Activated naive CD4-positive, alpha-beta T cell treated with Interleukin-2 at 50 U/mL for 16 hours (primary cell): ENCODE results near the gene CEBPG.

ENCODE experiments used
- DNase-seq: peaks from one replicate; pipeline ENCODE4 v3.0.0-alpha.2; 2020

CEBPG gene

DNA sequence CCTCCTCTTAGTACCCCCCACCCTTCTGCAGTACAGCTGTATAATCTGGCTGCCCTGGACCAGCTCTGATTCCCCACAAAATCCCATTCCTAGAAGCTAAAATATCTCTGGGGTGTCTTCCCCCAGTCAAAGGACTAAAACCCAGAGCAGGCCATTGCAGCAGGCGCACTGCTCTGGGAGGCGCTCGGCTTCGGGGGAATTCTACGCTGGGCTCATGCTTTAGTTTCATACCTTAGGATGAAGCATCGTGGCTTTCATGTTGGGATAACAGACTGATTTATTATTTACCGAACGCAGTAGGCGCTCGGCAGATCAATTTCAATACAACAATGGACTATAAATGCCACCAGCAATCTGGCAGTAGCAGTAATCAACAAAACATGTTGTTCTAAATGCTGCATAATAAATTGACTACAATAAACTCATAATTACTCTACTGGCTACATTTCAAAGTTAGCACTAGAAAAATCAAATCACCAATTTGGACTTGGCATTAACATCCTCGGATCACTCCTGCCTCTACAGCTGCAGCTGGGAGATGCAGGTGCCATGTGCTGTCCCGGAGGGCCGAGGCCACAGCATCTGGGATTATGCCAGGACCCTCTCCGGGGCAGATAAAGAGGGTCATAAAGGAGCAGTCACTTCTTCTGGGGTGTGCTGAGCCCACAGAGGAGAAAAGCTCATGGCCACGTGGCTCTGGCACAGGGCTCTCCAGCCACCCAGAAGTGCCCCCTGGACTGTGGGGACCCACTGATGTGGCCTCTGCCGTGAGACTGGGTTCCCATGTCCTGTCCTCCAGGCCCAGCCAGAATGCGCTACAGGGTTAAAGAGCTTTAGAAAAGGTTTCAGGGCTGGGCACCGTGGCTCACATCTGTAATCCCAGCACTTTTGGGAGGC, 35.3 kb downstream of the CEBPG start:
- DNase-seq = no peak

- DNase-seq = no peak
Measured at GRCh38 chr19:33409906-33410685, 36.6 kb downstream of the CEBPG start.

GRCh38 chr19:33410915-33411401, 37.4 kb downstream of the CEBPG start:
- no peak for DNase-seq

DNA sequence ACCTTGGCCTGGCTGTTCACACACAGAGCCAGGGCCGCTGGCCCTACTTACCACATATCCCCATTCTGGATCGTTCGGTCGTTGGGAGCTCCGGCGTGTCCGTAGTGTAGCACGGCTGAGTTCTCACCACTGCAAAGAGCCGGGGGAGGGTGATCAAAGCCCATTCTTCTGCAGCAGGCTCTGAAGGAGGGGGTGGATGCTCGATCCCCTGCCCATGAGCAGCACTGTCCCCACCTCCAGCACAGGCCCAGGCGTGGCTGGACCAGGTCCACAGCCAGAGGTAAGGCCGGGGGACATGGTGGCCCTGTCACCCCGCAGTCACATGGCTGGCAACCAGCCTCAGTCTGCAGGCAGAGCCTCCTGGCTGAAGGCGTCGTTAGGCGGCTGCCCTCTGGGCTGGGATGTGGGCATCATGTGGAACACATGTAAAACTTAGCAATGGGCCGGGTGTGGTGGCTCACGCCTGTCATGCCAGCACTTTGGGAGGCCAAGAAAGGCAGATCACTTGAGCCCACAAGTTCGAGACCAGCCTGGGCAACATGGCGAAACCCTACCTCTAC, 38.2 kb downstream of the CEBPG start:
- no peak for DNase-seq

- no peak for DNase-seq
Measured at GRCh38 chr19:33412601-33413425, 39.3 kb downstream of the CEBPG start.

GRCh38 chr19:33413426-33413725, 39.9 kb downstream of the CEBPG start:
- DNase-seq = no peak

DNA sequence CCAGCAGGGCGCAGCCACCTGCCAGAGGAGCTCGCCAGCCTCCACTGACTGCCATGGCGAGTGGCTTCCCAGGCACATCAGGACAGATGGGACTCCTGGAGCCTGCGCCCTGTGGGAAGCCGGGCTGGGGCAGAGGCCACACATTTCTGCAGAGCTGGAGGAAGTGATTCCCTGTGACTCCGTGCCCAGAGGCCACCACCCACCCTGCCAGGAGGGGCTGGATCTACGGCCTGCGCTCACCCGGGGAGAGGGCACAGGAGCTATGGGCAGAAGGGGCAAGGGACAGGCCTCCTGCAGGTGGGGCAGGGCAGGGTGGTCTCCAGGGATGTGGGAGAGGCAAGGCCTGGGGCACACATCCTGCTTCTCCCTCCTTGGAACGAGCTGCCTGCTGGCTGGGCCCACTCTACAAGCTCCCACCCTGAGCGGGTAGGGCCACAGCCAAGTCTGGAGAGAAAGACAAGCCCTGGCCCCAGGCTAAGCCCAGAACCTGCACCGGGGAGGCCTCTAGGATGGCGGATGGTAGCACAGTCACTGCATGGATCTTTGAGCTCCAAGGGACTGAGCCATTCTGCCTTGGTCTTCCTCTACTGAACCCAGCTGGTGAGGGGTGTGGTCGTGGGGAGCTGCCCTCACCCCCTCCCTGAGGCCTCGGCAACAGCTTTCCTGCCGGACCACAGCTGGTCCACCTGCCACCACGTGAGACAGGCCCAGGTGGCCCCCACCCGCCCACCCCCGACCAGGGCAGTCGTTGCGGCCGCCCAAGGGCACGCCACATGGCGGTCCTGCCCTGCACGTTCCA, 40.6 kb downstream of the CEBPG start:
- no peak for DNase-seq

- DNase-seq = no peak
Measured at GRCh38 chr19:33414667-33415605, 41.4 kb downstream of the CEBPG start.

DNA sequence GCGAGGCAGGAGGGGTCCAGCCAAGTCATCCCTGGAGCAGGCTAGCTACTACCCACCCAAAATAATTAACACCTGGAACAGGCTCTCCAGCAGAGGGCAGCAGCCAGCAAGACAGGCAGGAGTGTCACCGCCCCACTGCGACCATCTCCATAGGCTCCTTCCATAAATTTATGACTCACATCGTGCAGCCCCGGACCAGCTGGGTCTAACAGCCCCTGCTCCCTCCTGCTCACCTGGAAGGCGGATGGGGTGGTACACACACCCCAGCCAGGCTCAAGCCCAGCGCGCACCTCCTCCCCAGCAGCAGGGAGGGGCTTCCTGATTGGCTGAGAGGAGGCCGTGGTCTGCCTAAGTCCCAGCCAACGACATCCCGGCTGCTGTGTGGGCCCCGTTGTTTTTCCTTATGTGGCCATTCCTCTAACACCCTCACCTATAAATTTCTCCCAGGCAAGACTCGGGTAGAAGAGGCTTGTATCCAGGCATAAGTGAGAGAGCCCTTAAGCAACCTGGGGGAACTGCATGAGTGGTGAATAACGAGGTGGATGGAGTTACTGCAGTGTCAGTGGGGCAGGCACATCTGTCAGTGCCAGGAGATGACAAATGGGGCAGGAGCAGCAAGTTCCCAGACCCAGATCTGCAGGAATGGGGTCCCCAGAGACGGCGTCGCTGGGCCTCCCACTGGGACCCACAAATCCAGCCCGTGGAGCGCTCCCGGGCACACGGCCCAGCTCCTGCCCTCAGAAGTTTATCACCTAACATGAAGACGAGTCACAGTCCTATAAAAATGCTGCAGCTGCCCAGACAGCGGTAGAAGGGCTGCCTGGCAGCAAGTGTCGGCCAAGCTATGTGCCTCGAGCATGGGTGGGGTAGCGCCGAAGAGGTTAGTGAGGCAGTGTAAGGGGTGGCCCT, 43.1 kb downstream of the CEBPG start:
- DNase-seq = peak; percentile 68

DNA sequence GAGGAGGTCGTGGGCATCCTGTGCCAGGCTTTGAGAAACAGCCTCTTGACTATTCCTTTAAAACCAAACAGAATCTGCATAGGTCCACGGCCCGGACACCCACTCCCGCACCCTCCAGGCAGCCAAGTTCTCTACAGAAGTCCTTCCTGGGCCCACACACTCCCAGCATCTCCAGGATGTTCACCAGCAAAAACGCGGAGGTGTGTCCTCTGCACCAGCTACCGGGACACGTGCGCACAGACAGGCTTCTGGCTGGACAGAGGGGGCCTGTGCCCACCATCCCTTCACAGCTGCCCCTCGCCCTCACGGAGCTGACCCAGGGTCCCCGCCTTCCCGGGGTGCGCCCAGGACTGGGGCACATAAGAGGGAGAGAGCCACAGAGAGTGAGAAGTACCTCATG, 44.2 kb downstream of the CEBPG start:
- no peak for DNase-seq

DNA sequence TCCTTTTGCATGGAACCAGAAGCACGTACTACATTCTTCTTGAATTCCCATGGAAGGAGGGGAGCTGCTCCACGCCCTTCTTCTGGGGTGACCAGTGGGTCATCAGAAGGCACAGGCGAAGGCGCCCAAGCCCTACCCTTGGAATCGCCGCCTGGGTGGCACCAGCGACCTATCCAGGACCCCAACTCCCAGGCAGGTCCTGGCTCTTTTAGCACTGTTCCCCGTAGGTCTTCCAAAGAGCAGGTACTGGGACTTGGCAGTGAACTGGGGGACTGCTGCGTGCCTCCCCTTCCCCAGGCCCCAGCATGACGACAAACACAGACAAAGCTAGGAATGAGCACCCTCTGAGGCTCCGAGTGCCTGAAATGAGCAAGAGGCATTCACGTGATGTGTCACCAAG, 45.0 kb downstream of the CEBPG start:
- DNase-seq = no peak

DNA sequence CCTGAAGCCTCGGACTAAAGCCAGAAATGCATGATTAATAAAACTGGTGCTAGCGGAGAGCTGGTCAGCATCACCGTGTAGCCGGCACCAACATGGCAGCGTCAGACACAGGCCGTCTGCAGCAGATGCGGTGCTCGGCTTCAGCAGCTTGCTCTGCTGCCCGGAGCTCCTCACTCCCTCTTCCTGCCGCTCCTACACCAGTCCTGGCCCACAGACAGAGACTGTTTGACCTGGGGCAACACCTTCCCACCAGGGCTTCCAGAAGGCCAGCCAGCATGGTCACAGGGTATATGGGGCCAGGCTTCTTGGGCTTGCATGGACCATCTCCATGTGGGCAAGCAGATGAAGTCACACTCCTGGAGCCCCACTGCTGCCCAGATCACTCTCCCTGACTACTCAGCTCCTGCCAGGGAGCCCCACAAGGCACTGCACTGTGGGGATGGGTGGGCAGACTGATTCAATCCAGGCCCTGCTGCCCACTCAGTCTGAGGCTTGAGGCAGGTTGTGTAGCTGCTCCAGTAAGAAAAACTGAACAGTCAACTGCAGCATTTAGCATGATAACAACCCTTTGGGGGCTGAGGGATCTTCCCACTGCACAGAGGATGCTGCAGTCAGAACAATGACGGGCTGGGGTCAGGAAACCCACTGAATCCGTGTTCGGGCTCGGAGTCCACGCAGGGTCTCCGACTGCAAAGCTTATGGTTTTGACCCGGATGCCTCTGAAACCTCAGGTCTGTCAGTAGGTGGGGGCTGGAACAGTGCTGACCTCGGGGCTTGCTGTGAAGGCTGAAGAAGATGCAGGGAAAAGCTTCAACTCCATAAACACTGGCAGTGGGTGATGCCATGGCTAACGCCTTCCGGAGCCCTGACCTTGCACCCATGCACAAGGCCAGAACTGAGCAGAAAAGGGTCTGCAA, 45.6 kb downstream of the CEBPG start:
- no peak for DNase-seq

- DNase-seq = no peak
Measured at GRCh38 chr19:33419788-33420130, 46.2 kb downstream of the CEBPG start.

GRCh38 chr19:33420821-33421220, 47.3 kb downstream of the CEBPG start:
- DNase-seq = no peak

GRCh38 chr19:33421368-33421767, 47.9 kb downstream of the CEBPG start:
- no peak for DNase-seq

DNA sequence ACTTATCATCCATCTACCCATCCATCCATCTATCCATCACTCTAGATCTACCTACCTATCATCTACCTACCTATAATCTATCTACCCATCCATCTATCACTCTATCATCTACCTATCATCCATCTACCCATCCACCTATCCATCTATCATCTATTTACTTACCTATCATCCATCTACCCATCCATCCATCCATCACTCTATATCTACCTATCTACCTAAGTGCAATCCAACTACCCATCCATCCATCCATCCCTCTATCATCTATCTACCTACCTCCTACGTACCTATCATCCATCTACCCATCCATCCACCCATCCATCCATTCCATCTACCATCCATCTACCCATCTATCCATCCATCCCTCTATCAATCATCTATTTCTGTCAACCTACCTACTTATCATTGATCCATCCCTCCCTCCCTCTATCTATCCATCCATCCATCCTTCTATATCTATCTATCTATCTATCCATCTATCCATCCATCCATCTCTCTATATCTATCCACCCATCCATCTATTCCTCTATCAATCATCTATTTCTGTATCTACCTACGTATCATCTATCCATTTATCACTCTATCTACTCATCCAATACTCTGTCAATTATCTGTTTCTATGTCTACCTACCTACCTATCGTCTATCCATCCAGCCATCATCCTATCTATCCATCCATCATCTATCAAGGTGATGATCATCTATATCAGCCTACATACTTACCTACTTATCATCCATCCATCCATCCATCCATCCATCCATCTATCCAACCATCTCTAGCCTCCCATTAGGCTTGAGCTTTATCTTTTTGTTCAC, 49.1 kb downstream of the CEBPG start:
- no peak for DNase-seq

- DNase-seq = no peak
Measured at GRCh38 chr19:33424181-33424580, 50.7 kb downstream of the CEBPG start.
